K562 (cell line): ENCODE results near the gene ENDOU. TPM values are rescaled to one million over a fixed set of nuclear protein-coding genes. Genes with fewer than 3 reads are reported as not detected.

Source experiments
- ATAC-seq: fragments of 200-7000 bp; cut with Tn5 transposase; 3 replicates; pipeline ENCODE4 v1.9.1; 2020; ENCODE audit warnings: moderate library complexity
- BruUV-seq: library from RNA; stranded (reverse); fragments of 400-500 nt; replicated peaks from 2 replicates; lab custom pipeline; 2021; lab: Mats Ljungman, UMichigan
- CTCF ChIA-PET: fragments of 300-600 bp; formaldehyde crosslinking; extraction: SDS; loops from one replicate; lab custom pipeline; 2021; ENCODE audit warnings: low intra/inter-chr PET ratio; lab: Yijun Ruan, JAX
- POLR2A ChIA-PET: fragments of 300-600, 350-650 bp; sonication (Branson Sonifier 250); formaldehyde crosslinking; extraction: SDS; loops from one replicate; lab custom pipeline; 2021; ENCODE audit warnings: antibody characterized with exemption, inconsistent platforms; lab: Yijun Ruan, JAX
- DNase-seq, 4 experiments: peaks; one replicate each; pipeline versions ENCODE4 v3.0.0 to v3.0.0-alpha.2; 2011 to 2018; ENCODE audit warnings: low spot score in 3 of 4, mixed read lengths in 3 of 4; ENCODE audit errors: extremely low read depth in 1 of 4
- FAIRE-seq: peaks from 2 replicates; lab custom pipeline; 2011; peaks lifted over from hg19 to GRCh38; lab: Jason Lieb, UNC
- H2AFZ ChIP-seq: 2 replicates; pipeline ENCODE4 v1.6.0; 2011; ENCODE audit warnings: low read depth, low read length, control low read depth, inconsistent platforms
- H3K27ac ChIP-seq: fragments of 200-600 bp; 3 replicates; pipeline ENCODE4 v1.8.0; 2011; ENCODE audit warnings: low read depth, mild to moderate bottlenecking, control low read depth, inconsistent platforms, low read length, moderate library complexity, mixed read lengths; ENCODE audit errors: extremely low read depth
- H3K27me3 ChIP-seq, 2 experiments: fragments of 300-600 bp in 1 of 2; 2 replicates in 1 of 2; 3 replicates in 1 of 2; pipeline versions ENCODE4 v1.6.0 to v1.8.0; 2011; ENCODE audit warnings: inconsistent platforms in 2 of 2, low read length in 2 of 2, mild to moderate bottlenecking in 1 of 2, mixed read lengths in 1 of 2, moderate library complexity in 1 of 2; ENCODE audit not compliant: control insufficient read depth in 2 of 2, insufficient read depth in 2 of 2
- H3K36me3 ChIP-seq: fragments of 300-600 bp; 3 replicates; pipeline ENCODE4 v1.8.0; 2011; ENCODE audit warnings: mild to moderate bottlenecking, low read length, inconsistent platforms; ENCODE audit not compliant: control insufficient read depth, insufficient read depth
- H3K4me1 ChIP-seq, 2 experiments: fragments of 200-600 bp in 1 of 2; replicated peaks in 1 of 2; 2 replicates in 1 of 2; 3 replicates in 1 of 2; pipeline versions ENCODE4 v1.5.1 to v1.8.0; 2011; ENCODE audit warnings: inconsistent platforms in 2 of 2, low read length in 2 of 2, mild to moderate bottlenecking in 1 of 2, mixed read lengths in 1 of 2, moderate library complexity in 1 of 2; ENCODE audit not compliant: control insufficient read depth in 2 of 2, insufficient read depth in 2 of 2
- H3K4me2 ChIP-seq: 2 replicates; pipeline ENCODE4 v1.6.1; 2011; ENCODE audit warnings: low read length, control low read depth, inconsistent platforms, mixed read lengths; ENCODE audit not compliant: insufficient read depth
- H3K4me3 ChIP-seq: fragments of 200-600 bp; sonication (generic), shearing (Covaris generic); 2 replicates; pipeline ENCODE4 v1.5.1; 2016; ENCODE audit warnings: control low read depth, inconsistent platforms
- H3K79me2 ChIP-seq: fragments of 200-600 bp; 3 replicates; pipeline ENCODE4 v1.8.0; 2011; ENCODE audit warnings: low read length, inconsistent platforms; ENCODE audit not compliant: control insufficient read depth, insufficient read depth
- H3K9ac ChIP-seq, 2 experiments: 2 replicates each; pipeline versions ENCODE4 v1.6.0 to v1.6.1; 2011; ENCODE audit warnings: low read depth in 2 of 2, low read length in 2 of 2, control low read depth in 1 of 2, inconsistent platforms in 1 of 2, mild to moderate bottlenecking in 1 of 2, mixed read lengths in 1 of 2; ENCODE audit not compliant: insufficient read depth in 1 of 2
- H3K9me1 ChIP-seq: one replicate; pipeline ENCODE4 v1.6.0; 2011; ENCODE audit warnings: inconsistent platforms, mild to moderate bottlenecking, low read length, moderate library complexity; ENCODE audit not compliant: control insufficient read depth, insufficient read depth
- H3K9me3 ChIP-seq: replicated peaks from 2 replicates; pipeline ENCODE4 v1.5.1; 2011; ENCODE audit warnings: low read depth, low read length, inconsistent platforms; ENCODE audit not compliant: control insufficient read depth, insufficient read depth
- H4K20me1 ChIP-seq: replicated peaks from 2 replicates; pipeline ENCODE4 v1.6.1; 2011; ENCODE audit warnings: low read length, inconsistent platforms, mixed read lengths; ENCODE audit not compliant: control insufficient read depth, insufficient read depth
- ILK ChIP-seq: fragments of 450-650 bp; IDR thresholded peaks from 2 replicates; pipeline ENCODE4 v1.6.1; 2016; ENCODE audit warnings: missing genetic modification characterization, low read depth, mild to moderate bottlenecking, missing compliant biosample characterization, moderate library complexity, borderline replicate concordance
- KLF10 ChIP-seq: fragments of 250-450 bp; sonication (Bioruptor Pico); IDR thresholded peaks from 2 replicates; pipeline ENCODE4 v1.6.1; 2021; ENCODE audit warnings: matching md5 sums
- MAZ ChIP-seq, 2 experiments: fragments of 450-650 bp in 1 of 2; sonication (generic) in 1 of 2; formaldehyde crosslinking; IDR thresholded peaks in 1 of 2; conservative IDR thresholded peaks in 1 of 2; 2 replicates each; pipeline versions ENCODE4 v1.4.0 to v1.5.0; 2020; ENCODE audit warnings: mild to moderate bottlenecking in 1 of 2, missing genetic modification reagents in 1 of 2
- MTA1 ChIP-seq: fragments of 450-650 bp; IDR thresholded peaks from 2 replicates; pipeline ENCODE4 v1.6.1; 2017; ENCODE audit warnings: borderline replicate concordance
- NCOA6 ChIP-seq: fragments of 450-650 bp; IDR thresholded peaks from 2 replicates; pipeline ENCODE4 v1.6.1; 2017; ENCODE audit warnings: mild to moderate bottlenecking
- POU5F1 ChIP-seq: fragments of 150-350 bp; IDR thresholded peaks from 2 replicates; pipeline ENCODE4 v1.6.1; 2014; ENCODE audit warnings: borderline replicate concordance, low read length, low read depth, mild to moderate bottlenecking; ENCODE audit not compliant: partially characterized antibody
- PPARD ChIP-seq: fragments of 250-450 bp; sonication (Bioruptor Pico); IDR thresholded peaks from 2 replicates; pipeline ENCODE4 v1.8.0; 2022; ENCODE audit warnings: inconsistent platforms, mild to moderate bottlenecking, moderate library complexity
- RBFOX2 ChIP-seq: fragments of 200-400 bp; formaldehyde crosslinking; IDR thresholded peaks from 2 replicates; pipeline ENCODE4 v1.6.1; 2017; ENCODE audit warnings: low read depth, mild to moderate bottlenecking, low read length, moderate library complexity
- SAFB2 ChIP-seq: fragments of 200-400 bp; formaldehyde crosslinking; IDR thresholded peaks from 2 replicates; pipeline ENCODE4 v1.6.1; 2018; ENCODE audit warnings: borderline replicate concordance, low read length, low read depth, moderate library complexity; ENCODE audit not compliant: severe bottlenecking
- SP2 ChIP-seq: IDR thresholded peaks from 2 replicates; pipeline ENCODE4 v1.6.1; 2011; ENCODE audit warnings: mild to moderate bottlenecking, low read depth, low read length, moderate library complexity; ENCODE audit not compliant: poor library complexity, severe bottlenecking; ENCODE audit errors: extremely low read depth
- ZNF146 ChIP-seq: IDR thresholded peaks from one replicate; pipeline ENCODE4 v1.6.1; 2018; ENCODE audit warnings: missing compliant biosample characterization; ENCODE audit not compliant: unreplicated experiment
- ZNF263 ChIP-seq: sonication (generic); formaldehyde crosslinking; IDR thresholded peaks from 2 replicates; pipeline ENCODE4 v1.8.0; 2022; ENCODE audit warnings: mild to moderate bottlenecking, missing genetic modification reagents, borderline replicate concordance
- ZNF507 ChIP-seq: conservative IDR thresholded peaks from 2 replicates; pipeline ENCODE4 v1.6.1; 2017; ENCODE audit warnings: missing genetic modification characterization, missing compliant biosample characterization
- WGBS: fragments of 100-300 bp; shearing (Covaris generic); methylation state at CpG from one replicate; pipeline ENCODE4 v1.1.6; 2016; ENCODE audit warnings: low coverage, mixed read lengths; ENCODE audit not compliant: insufficient coverage; ENCODE audit errors: missing lambda C conversion rate; 5-methylcytosine and 5-hydroxymethylcytosine counted together
- in situ Hi-C: fragments of 300-500 bp; cut with MboI; formaldehyde crosslinking; loops from 4 replicates; pipeline ENCODE4 v1.15.0; 2018; ENCODE audit warnings: inconsistent platforms, mixed read lengths
- intact Hi-C: fragments of 100-400 bp; cut with micrococcal nuclease; formaldehyde crosslinking; loops from 2 replicates; pipeline ENCODE4 v1.14.2; 2022
- polyA plus RNA-seq, 8 experiments: library from polyadenylated mRNA; depleted of rRNA in 4 of 8; stranded (reverse) in 5 of 8; unstranded in 3 of 8; fragments of >200 nt; fragmentation: Nextera tagmentation in 2 of 8; fragmentation: Illumina TruSeq in 1 of 8; extraction: Ambion mirVana in 2 of 8; extraction: Trizol in 1 of 8; gene quantifications; 2 replicates each; pipeline versions ENCODE4 v1.2.1 to v1.2.3, GENCODE V29; 2011 to 2014; ENCODE audit warnings: inconsistent platforms in 1 of 8, missing spikeins in 1 of 8
- total RNA-seq, 7 experiments: library from RNA; depleted of rRNA in 6 of 7; stranded (reverse); fragments of >200 nt in 6 of 7; fragmentation: Illumina TruSeq in 2 of 7; extraction: Trizol in 2 of 7; gene quantifications; 2 replicates each; pipeline versions ENCODE4 v1.2.1 to v1.2.3, GENCODE V29; 2011 to 2021; ENCODE audit warnings: low replicate concordance in 1 of 7
- TF ChIP-seq, protein P1 (sequence below): fragments of 450-650 bp; IDR thresholded peaks from 2 replicates; pipeline ENCODE4 v1.6.1; 2016; ENCODE audit warnings: antibody characterized with exemption

ENDOU gene
- total and polyA plus RNA-seq, 9 of the 15 experiments (the other 6 are each of a cell fraction or from before 2014, with no cell fraction given), result 0.03 TPM; not detected in 8

DNA sequence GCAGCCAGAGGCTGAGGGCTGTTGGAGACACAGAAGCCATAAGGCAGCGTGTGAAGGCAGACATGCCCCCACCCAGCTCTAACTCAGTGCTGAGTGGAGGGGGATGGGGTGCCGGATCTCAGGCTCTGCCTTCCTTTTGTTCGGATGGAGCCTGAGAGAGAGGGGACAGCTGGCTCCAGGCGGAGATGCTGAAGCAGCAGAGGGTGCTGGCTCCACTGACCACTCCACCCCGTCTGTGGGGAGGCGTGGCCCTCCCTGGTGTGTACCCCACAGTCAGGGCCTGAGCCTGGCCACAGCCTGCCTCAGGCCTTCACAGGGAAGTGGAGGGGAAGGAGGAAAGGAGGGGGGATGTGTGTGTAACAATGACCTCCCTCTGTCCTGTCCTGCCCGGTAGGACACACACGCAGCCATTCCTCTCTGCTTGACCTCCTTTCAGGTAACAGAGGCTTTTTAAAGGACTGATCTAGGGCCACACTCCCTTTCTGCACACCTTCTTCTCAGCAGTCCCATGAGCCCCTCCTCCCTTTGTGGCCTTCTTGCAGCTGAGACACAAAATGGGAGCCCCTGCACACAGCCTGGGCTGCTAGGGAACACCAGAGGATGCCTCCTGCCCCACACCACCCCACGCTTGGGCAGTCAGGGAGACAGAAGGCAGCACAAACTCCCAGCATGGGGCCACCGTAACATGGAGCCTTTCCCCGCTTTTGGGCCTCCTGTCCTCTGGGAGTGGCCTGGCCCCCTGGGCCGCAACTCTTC lies 9.6 kb upstream of the ENDOU start:
- no peak overlapping the region for H3K4me3 ChIP-seq
- H3K27me3 ChIP-seq, result no peaks in the 10 kb centered on the region
- H2AFZ ChIP-seq, result no peak overlapping the region
- H3K4me1 ChIP-seq, result peaks cover 32 to 47% of the 10 kb centered on the region in 2 experiments
- WGBS, result 54% methylated on average over 12 of the region's 12 CpGs
- in situ Hi-C loops, result no loop called here
- TF ChIP-seq ZNF263 (0 out of 2 replicates have a peak, but pooled peaks have one; percentile 12), ILK (no peak)
- no peaks in the 10 kb centered on the region for H4K20me1 ChIP-seq
- H3K9ac ChIP-seq, result peak overlapping the region in 1 of 2 experiments; percentile 67; a peak in 2 of 4 replicates
- DNase-seq, result no peak
- no TSS peak for BruUV-seq
- ChIA-PET POLR2A (interaction anchor here (0.8 kb wide), 1 partner anchor 669 kb away, joined by 3 read pairs; no protein-coding TSS in a partner anchor), CTCF (no interaction called here)
- H3K27ac ChIP-seq, result no peak overlapping the region
- H3K9me1 ChIP-seq, result no peaks in the 10 kb centered on the region
- no peaks in the 10 kb centered on the region for H3K79me2 ChIP-seq
- intact Hi-C loops, result no loop called here
- no peak for FAIRE-seq
- H3K36me3 ChIP-seq, result no peaks in the 10 kb centered on the region
- no peak for ATAC-seq
- H3K9me3 ChIP-seq, result no peaks in the 10 kb centered on the region
- no peak overlapping the region for H3K4me2 ChIP-seq

DNA sequence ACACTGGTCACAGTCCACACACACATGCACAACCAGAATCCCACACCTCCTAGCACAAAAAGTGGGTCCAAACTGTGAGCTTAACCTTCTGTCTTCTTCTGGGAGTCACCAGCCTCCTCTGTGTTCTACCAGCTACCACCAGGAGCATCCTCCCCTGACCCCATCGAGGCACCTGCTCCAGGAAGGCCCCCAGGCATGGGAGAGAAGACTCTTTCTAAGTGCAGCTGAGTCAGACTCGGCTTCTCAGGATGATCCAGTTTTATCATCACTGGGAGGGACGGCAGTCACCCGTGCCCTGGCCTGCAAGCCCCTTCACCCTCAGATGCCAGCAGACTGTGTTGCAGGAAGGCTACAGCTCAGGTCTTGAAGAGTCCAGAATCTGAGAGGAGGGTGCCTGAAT lies 7.9 kb upstream of the ENDOU start:
- no peak for DNase-seq
- H3K4me3 ChIP-seq, result no peak overlapping the region
- H3K27ac ChIP-seq, result no peak overlapping the region; the same call in 2 of the 3 replicates
- intact Hi-C loops, result no loop called here
- H3K27me3 ChIP-seq, result no peaks in the 10 kb centered on the region
- peaks cover 2% of the 10 kb centered on the region; the same call in 1 of the 2 replicates for H4K20me1 ChIP-seq
- H2AFZ ChIP-seq, result no peak overlapping the region
- ChIA-PET CTCF (no interaction called here), POLR2A (interaction anchor here (0.6 to 3.0 kb wide), 7 partner anchors 9 to 101 kb away, joined by 3 to 8 read pairs (median 4); partner anchors contain the start of genes RPAP3 and SLC48A1)
- no peak for FAIRE-seq
- H3K9ac ChIP-seq, result no peak overlapping the region
- no peak overlapping the region for H3K4me2 ChIP-seq
- H3K36me3 ChIP-seq, result no peaks in the 10 kb centered on the region
- in situ Hi-C loops, result no loop called here
- ATAC-seq, result no peak
- 10% methylated on average over 4 of the region's 4 CpGs for WGBS
- no peaks in the 10 kb centered on the region for H3K79me2 ChIP-seq
- no peaks in the 10 kb centered on the region for H3K9me1 ChIP-seq
- peaks cover 17 to 35% of the 10 kb centered on the region in 2 experiments for H3K4me1 ChIP-seq
- H3K9me3 ChIP-seq, result no peaks in the 10 kb centered on the region
- BruUV-seq, result no TSS peak
- TF ChIP-seq NCOA6 (no peak), ZNF146 (CRISPR knock-in tag) (no peak), KLF10 (CRISPR knock-in tag) (no peak), RBFOX2 (no peak), PPARD (CRISPR knock-in tag) (no peak), SP2 (no peak), MTA1 (no peak), POU5F1 (no peak), SAFB2 (no peak), ZNF507 (tag) (no peak), MAZ (CRISPR knock-in tag; conservative IDR thresholded peaks at IDR 0.05 in 1 of 2, IDR thresholded peaks at IDR 0.05 in 1 of 2) (no peak)
- TF ChIP-seq, protein P1, sequence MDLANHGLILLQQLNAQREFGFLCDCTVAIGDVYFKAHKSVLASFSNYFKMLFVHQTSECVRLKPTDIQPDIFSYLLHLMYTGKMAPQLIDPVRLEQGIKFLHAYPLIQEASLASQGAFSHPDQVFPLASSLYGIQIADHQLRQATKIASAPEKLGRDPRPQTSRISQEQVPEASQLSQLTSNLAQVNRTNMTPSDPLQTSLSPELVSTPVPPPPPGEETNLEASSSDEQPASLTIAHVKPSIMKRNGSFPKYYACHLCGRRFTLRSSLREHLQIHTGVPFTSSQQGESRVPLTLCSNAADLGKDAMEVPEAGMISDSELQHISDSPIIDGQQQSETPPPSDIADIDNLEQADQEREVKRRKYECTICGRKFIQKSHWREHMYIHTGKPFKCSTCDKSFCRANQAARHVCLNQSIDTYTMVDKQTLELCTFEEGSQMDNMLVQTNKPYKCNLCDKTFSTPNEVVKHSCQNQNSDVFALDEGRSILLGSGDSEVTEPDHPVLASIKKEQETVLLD, result no peak
